GM12875 (cell line): ENCODE results near the gene ZSCAN2.
"Not testable (repeated sequence)": the region's sequence is repeated elsewhere in the genome, so short reads cannot be mapped to it uniquely, and the experiment has no call there.

Experiments used
- H3K4me3 ChIP-seq: one replicate; pipeline ENCODE4 v1.5.1; 2011; ENCODE audit warnings: low read depth, low read length, control low read depth
- TF ChIP-seq, protein P1 (sequence below): IDR thresholded peaks from 2 replicates; pipeline ENCODE4 v1.5.1; 2011; ENCODE audit warnings: low read depth, mild to moderate bottlenecking, control low read depth, inconsistent platforms, low read length, moderate library complexity, borderline replicate concordance; ENCODE audit not compliant: insufficient read depth

The ZSCAN2 gene

DNA sequence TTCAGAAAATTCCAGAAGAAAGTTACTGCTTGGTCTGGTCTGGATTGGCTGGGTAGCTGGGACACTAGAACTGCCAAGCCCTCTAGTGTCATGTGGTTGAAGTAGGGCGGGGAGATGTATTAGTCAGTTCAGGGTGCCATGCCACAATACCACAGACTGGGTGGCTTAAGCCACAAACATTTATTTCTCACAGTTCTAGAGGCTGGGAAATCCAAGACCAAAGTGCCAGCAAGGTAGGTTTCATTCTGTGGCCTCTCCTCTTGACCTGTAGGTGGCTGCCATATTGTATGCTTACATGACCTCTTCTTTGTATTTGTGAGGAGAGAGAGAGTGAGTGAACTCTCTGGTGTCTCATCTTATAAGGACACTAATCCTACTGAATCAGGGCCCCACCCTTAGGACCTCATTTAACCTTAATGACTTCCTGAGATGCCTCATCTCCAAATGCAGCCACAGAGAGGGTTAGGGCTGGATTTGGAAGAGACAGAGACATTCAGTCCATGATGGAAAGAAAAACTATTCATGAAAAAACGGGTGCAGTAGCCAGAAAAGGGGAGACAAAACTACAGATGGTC, 18.1 kb upstream of the ZSCAN2 start:
- TF ChIP-seq, protein P1, sequence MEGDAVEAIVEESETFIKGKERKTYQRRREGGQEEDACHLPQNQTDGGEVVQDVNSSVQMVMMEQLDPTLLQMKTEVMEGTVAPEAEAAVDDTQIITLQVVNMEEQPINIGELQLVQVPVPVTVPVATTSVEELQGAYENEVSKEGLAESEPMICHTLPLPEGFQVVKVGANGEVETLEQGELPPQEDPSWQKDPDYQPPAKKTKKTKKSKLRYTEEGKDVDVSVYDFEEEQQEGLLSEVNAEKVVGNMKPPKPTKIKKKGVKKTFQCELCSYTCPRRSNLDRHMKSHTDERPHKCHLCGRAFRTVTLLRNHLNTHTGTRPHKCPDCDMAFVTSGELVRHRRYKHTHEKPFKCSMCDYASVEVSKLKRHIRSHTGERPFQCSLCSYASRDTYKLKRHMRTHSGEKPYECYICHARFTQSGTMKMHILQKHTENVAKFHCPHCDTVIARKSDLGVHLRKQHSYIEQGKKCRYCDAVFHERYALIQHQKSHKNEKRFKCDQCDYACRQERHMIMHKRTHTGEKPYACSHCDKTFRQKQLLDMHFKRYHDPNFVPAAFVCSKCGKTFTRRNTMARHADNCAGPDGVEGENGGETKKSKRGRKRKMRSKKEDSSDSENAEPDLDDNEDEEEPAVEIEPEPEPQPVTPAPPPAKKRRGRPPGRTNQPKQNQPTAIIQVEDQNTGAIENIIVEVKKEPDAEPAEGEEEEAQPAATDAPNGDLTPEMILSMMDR = no peak
- no peak overlapping the region for H3K4me3 ChIP-seq

DNA sequence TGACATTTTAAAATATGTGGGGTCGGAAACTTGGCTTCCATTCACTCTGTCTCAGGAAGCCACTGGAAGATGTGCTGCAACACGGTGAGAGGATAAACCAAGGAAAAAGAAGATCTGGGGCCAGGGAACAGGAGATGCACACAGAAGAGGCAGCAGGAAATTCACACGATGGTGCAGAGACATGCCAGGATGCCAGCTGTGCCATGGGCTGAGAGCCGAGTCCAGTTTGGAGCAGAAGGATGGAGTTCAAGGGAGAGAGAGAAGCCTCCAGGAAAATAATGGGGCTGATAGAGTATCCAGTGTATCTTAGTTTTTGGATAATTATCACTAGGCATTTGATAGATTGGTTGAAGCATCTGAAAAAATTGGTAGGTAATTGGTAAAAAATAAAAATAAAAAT, 16.9 kb upstream of the ZSCAN2 start:
- not testable (repeated sequence) for H3K4me3 ChIP-seq

DNA sequence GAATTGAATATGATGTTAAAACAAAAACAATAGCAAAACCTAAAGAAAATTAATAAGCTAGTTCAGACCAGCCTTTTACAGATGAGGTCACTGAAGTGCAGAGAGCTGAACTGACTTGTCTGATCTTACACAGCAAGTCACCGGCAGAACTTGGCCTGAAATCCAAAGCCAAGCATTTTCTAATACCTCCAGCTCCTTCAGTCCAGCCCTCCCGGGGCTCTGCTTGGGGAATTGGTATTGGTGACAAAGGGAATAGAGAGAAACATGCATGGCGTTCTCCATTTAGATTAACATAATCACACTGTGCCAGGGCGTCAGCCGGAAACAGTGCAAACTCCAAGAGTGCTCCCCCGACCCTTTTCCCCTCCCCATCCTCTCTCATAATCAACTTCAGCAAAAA, 14.1 kb upstream of the ZSCAN2 start:
- H3K4me3 ChIP-seq = no peak overlapping the region
- TF ChIP-seq, protein P1 = no peak

- H3K4me3 ChIP-seq = no peak overlapping the region
- TF ChIP-seq, protein P1 = peak; percentile 86
Measured at GRCh38 chr15:84588053-84588874, 12.5 kb upstream of the ZSCAN2 start.

- H3K4me3 ChIP-seq = no peak overlapping the region
- TF ChIP-seq, protein P1 = no peak
Measured at GRCh38 chr15:84590406-84590805, 10.4 kb upstream of the ZSCAN2 start.

DNA sequence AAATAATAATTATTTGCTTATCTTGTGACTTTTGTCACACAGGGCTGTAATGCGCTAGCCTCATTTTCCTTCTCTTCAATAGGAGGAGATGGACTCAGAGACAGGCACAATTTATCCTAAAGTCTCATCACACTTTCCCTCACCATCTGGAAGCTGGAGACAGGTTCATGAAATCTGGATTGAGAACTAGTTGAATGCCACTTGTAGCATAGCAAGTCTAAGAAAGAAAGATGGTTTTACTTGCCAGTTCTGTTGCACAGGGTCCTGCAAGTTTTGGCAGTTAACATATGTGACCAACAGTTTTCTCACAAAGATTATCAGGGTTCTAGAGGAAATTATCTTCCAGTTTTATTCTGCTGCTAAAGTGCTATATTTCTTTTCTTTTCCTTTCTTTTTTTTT, 9.0 kb upstream of the ZSCAN2 start:
- TF ChIP-seq, protein P1 = no peak
- no peak overlapping the region for H3K4me3 ChIP-seq

DNA sequence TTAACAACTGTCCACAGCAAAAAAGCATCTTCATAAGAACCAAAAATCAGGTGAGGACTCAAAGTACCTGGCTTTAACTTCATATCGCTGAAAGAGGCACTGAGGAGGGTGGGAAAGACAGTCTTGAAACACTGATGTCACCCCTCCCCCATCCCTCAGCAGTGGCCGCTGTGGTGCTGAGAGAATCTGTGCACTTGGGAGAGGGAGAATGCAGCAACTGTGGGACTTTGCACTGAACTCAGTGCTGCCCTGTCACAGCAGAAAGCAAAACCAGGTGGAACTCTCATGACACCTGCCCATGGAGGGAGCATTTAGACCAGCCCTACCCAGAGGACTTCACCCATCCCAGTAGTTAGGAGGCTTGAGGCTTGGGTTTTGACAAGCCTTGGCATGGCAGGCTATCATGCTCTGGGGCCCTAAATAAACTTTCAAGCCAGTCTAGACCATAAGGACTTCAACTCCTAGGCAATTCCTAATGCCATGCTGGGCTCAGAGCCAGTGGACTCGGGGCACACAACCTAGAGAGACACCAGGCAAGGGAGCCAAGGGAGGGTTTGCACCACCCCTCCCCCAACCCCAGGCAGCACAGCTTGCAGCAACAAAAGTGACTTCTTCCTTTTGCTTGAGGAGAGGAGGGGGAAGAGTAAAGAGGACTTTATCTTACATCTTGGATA, 6.1 kb upstream of the ZSCAN2 start:
- H3K4me3 ChIP-seq = no peak overlapping the region
- TF ChIP-seq, protein P1 = no peak
